K562 (cell line): ENCODE results near the gene GRIK2. TPM values are rescaled to one million over a fixed set of nuclear protein-coding genes. Genes with fewer than 3 reads are reported as not detected.

Experiments
- ATAC-seq: fragments of 200-7000 bp; cut with Tn5 transposase; 3 replicates; pipeline ENCODE4 v1.9.1; 2020; ENCODE audit warnings: moderate library complexity
- BruUV-seq: library from RNA; stranded (reverse); fragments of 400-500 nt; replicated peaks from 2 replicates; lab custom pipeline; 2021; lab: Mats Ljungman, UMichigan
- CTCF ChIA-PET: fragments of 300-600 bp; formaldehyde crosslinking; extraction: SDS; loops from one replicate; lab custom pipeline; 2021; ENCODE audit warnings: low intra/inter-chr PET ratio; lab: Yijun Ruan, JAX
- POLR2A ChIA-PET: fragments of 300-600, 350-650 bp; sonication (Branson Sonifier 250); formaldehyde crosslinking; extraction: SDS; loops from one replicate; lab custom pipeline; 2021; ENCODE audit warnings: antibody characterized with exemption, inconsistent platforms; lab: Yijun Ruan, JAX
- DNase-seq, 4 experiments: peaks; one replicate each; pipeline versions ENCODE4 v3.0.0 to v3.0.0-alpha.2; 2011 to 2018; ENCODE audit warnings: low spot score in 3 of 4, mixed read lengths in 3 of 4; ENCODE audit errors: extremely low read depth in 1 of 4
- FAIRE-seq: peaks from 2 replicates; lab custom pipeline; 2011; peaks lifted over from hg19 to GRCh38; lab: Jason Lieb, UNC
- H2AFZ ChIP-seq: 2 replicates; pipeline ENCODE4 v1.6.0; 2011; ENCODE audit warnings: low read depth, low read length, control low read depth, inconsistent platforms
- H3K27ac ChIP-seq: fragments of 200-600 bp; 3 replicates; pipeline ENCODE4 v1.8.0; 2011; ENCODE audit warnings: low read depth, mild to moderate bottlenecking, control low read depth, inconsistent platforms, low read length, moderate library complexity, mixed read lengths; ENCODE audit errors: extremely low read depth
- H3K27me3 ChIP-seq, 2 experiments: fragments of 300-600 bp in 1 of 2; 2 replicates in 1 of 2; 3 replicates in 1 of 2; pipeline versions ENCODE4 v1.6.0 to v1.8.0; 2011; ENCODE audit warnings: inconsistent platforms in 2 of 2, low read length in 2 of 2, mild to moderate bottlenecking in 1 of 2, mixed read lengths in 1 of 2, moderate library complexity in 1 of 2; ENCODE audit not compliant: control insufficient read depth in 2 of 2, insufficient read depth in 2 of 2
- H3K36me3 ChIP-seq: fragments of 300-600 bp; 3 replicates; pipeline ENCODE4 v1.8.0; 2011; ENCODE audit warnings: mild to moderate bottlenecking, low read length, inconsistent platforms; ENCODE audit not compliant: control insufficient read depth, insufficient read depth
- H3K4me1 ChIP-seq, 2 experiments: fragments of 200-600 bp in 1 of 2; replicated peaks in 1 of 2; 2 replicates in 1 of 2; 3 replicates in 1 of 2; pipeline versions ENCODE4 v1.5.1 to v1.8.0; 2011; ENCODE audit warnings: inconsistent platforms in 2 of 2, low read length in 2 of 2, mild to moderate bottlenecking in 1 of 2, mixed read lengths in 1 of 2, moderate library complexity in 1 of 2; ENCODE audit not compliant: control insufficient read depth in 2 of 2, insufficient read depth in 2 of 2
- H3K4me2 ChIP-seq: 2 replicates; pipeline ENCODE4 v1.6.1; 2011; ENCODE audit warnings: low read length, control low read depth, inconsistent platforms, mixed read lengths; ENCODE audit not compliant: insufficient read depth
- H3K4me3 ChIP-seq: fragments of 200-600 bp; sonication (generic), shearing (Covaris generic); 2 replicates; pipeline ENCODE4 v1.5.1; 2016; ENCODE audit warnings: control low read depth, inconsistent platforms
- H3K79me2 ChIP-seq: fragments of 200-600 bp; 3 replicates; pipeline ENCODE4 v1.8.0; 2011; ENCODE audit warnings: low read length, inconsistent platforms; ENCODE audit not compliant: control insufficient read depth, insufficient read depth
- H3K9ac ChIP-seq, 2 experiments: 2 replicates each; pipeline versions ENCODE4 v1.6.0 to v1.6.1; 2011; ENCODE audit warnings: low read depth in 2 of 2, low read length in 2 of 2, control low read depth in 1 of 2, inconsistent platforms in 1 of 2, mild to moderate bottlenecking in 1 of 2, mixed read lengths in 1 of 2; ENCODE audit not compliant: insufficient read depth in 1 of 2
- H3K9me1 ChIP-seq: one replicate; pipeline ENCODE4 v1.6.0; 2011; ENCODE audit warnings: inconsistent platforms, mild to moderate bottlenecking, low read length, moderate library complexity; ENCODE audit not compliant: control insufficient read depth, insufficient read depth
- H3K9me3 ChIP-seq: replicated peaks from 2 replicates; pipeline ENCODE4 v1.5.1; 2011; ENCODE audit warnings: low read depth, low read length, inconsistent platforms; ENCODE audit not compliant: control insufficient read depth, insufficient read depth
- H4K20me1 ChIP-seq: replicated peaks from 2 replicates; pipeline ENCODE4 v1.6.1; 2011; ENCODE audit warnings: low read length, inconsistent platforms, mixed read lengths; ENCODE audit not compliant: control insufficient read depth, insufficient read depth
- CBX1 ChIP-seq: sonication (generic); IDR thresholded peaks from 2 replicates; pipeline ENCODE4 v1.6.1; 2016; ENCODE audit warnings: antibody characterized with exemption, low read depth, mild to moderate bottlenecking
- CEBPB ChIP-seq: fragments of 450-650 bp; IDR thresholded peaks from 2 replicates; pipeline ENCODE4 v1.6.1; 2016; ENCODE audit warnings: missing genetic modification characterization, missing compliant biosample characterization
- GABPA ChIP-seq: fragments of 200-800 bp; sonication (Bioruptor generic); conservative IDR thresholded peaks from 2 replicates; pipeline ENCODE4 v1.6.1; 2016; ENCODE audit warnings: low read depth, missing genetic modification characterization, missing compliant biosample characterization
- RBM25 ChIP-seq: fragments of 200-400 bp; formaldehyde crosslinking; IDR thresholded peaks from 2 replicates; pipeline ENCODE4 v1.6.1; 2018; ENCODE audit warnings: low read length, low read depth, moderate library complexity; ENCODE audit not compliant: severe bottlenecking
- ZBTB34 ChIP-seq: fragments of 250-450 bp; sonication (Bioruptor Pico); IDR thresholded peaks from 2 replicates; pipeline ENCODE4 v1.8.0; 2021; ENCODE audit warnings: mild to moderate bottlenecking, moderate library complexity
- WGBS: fragments of 100-300 bp; shearing (Covaris generic); methylation state at CpG from one replicate; pipeline ENCODE4 v1.1.6; 2016; ENCODE audit warnings: low coverage, mixed read lengths; ENCODE audit not compliant: insufficient coverage; ENCODE audit errors: missing lambda C conversion rate; 5-methylcytosine and 5-hydroxymethylcytosine counted together
- in situ Hi-C: fragments of 300-500 bp; cut with MboI; formaldehyde crosslinking; loops from 4 replicates; pipeline ENCODE4 v1.15.0; 2018; ENCODE audit warnings: inconsistent platforms, mixed read lengths
- intact Hi-C: fragments of 100-400 bp; cut with micrococcal nuclease; formaldehyde crosslinking; loops from 2 replicates; pipeline ENCODE4 v1.14.2; 2022
- polyA plus RNA-seq, 8 experiments: library from polyadenylated mRNA; depleted of rRNA in 4 of 8; stranded (reverse) in 5 of 8; unstranded in 3 of 8; fragments of >200 nt; fragmentation: Nextera tagmentation in 2 of 8; fragmentation: Illumina TruSeq in 1 of 8; extraction: Ambion mirVana in 2 of 8; extraction: Trizol in 1 of 8; gene quantifications; 2 replicates each; pipeline versions ENCODE4 v1.2.1 to v1.2.3, GENCODE V29; 2011 to 2014; ENCODE audit warnings: inconsistent platforms in 1 of 8, missing spikeins in 1 of 8
- total RNA-seq, 7 experiments: library from RNA; depleted of rRNA in 6 of 7; stranded (reverse); fragments of >200 nt in 6 of 7; fragmentation: Illumina TruSeq in 2 of 7; extraction: Trizol in 2 of 7; gene quantifications; 2 replicates each; pipeline versions ENCODE4 v1.2.1 to v1.2.3, GENCODE V29; 2011 to 2021; ENCODE audit warnings: low replicate concordance in 1 of 7

The GRIK2 gene
- total and polyA plus RNA-seq, 9 of the 15 experiments (the other 6 are each of a cell fraction or from before 2014, with no cell fraction given), result not detected

GRCh38 chr6:101926149-101926925 lies 532.8 kb downstream of the GRIK2 start:
- no peaks in the 10 kb centered on the region for H3K27me3 ChIP-seq
- ATAC-seq, result no peak
- in situ Hi-C loops, result no loop called here
- H3K4me1 ChIP-seq, result no peaks in the 10 kb centered on the region
- no peak for FAIRE-seq
- no peak for TF ChIP-seq CEBPB (tag)
- no peak for TF ChIP-seq GABPA (tag)
- no peak for TF ChIP-seq RBM25
- no peak for TF ChIP-seq ZBTB34 (CRISPR knock-in tag)
- no peak for TF ChIP-seq CBX1
- intact Hi-C loops, result no loop called here
- ChIA-PET CTCF (no interaction called here), POLR2A (no interaction called here)
- no peak overlapping the region for H3K4me3 ChIP-seq
- DNase-seq, result no peak
- H3K4me2 ChIP-seq, result no peak overlapping the region
- no TSS peak for BruUV-seq
- H2AFZ ChIP-seq, result no peak overlapping the region
- no peaks in the 10 kb centered on the region for H3K9me1 ChIP-seq
- H3K9ac ChIP-seq, result no peak overlapping the region
- H3K36me3 ChIP-seq, result no peaks in the 10 kb centered on the region
- no peak overlapping the region for H3K27ac ChIP-seq
- H3K79me2 ChIP-seq, result no peaks in the 10 kb centered on the region
- no peaks in the 10 kb centered on the region; the same call in 1 of the 2 replicates for H3K9me3 ChIP-seq
- 1% methylated on average over 7 of the region's 7 CpGs for WGBS
- H4K20me1 ChIP-seq, result no peaks in the 10 kb centered on the region
